OCI-LY7 (cell line): ENCODE data around the gene EGFL7. TPM values are rescaled to one million over a fixed set of nuclear protein-coding genes. Genes with fewer than 3 reads are reported as not detected.

Source experiments
- BruUV-seq: library from RNA; stranded (reverse); fragments of 400-500 nt; replicated peaks from 2 replicates; lab custom pipeline; 2021; lab: Mats Ljungman, UMichigan
- CTCF ChIA-PET: fragments of 300-600 bp; sonication (Branson Sonifier 250); formaldehyde crosslinking; loops from one replicate; lab custom pipeline; 2022; ENCODE audit warnings: antibody characterized with exemption; ENCODE audit not compliant: unreplicated experiment; lab: Charles Lee
- POLR2A ChIA-PET: fragments of 300-600 bp; sonication (Branson Sonifier 250); formaldehyde crosslinking; loops from one replicate; lab custom pipeline; 2022; ENCODE audit warnings: antibody characterized with exemption; lab: Charles Lee
- DNase-seq: peaks from one replicate; pipeline ENCODE4 v3.0.0-alpha.2; 2015; ENCODE audit warnings: low spot score
- H2AFZ ChIP-seq: fragments of 200-600 bp; sonication (generic), shearing (Covaris generic); 2 replicates; pipeline ENCODE4 v1.6.1; 2014; ENCODE audit warnings: mild to moderate bottlenecking, antibody characterized with exemption, low read length, moderate library complexity
- H3K27ac ChIP-seq: fragments of 200-600 bp; sonication (generic); 2 replicates; pipeline ENCODE4 v1.5.1; 2014; ENCODE audit warnings: mixed run types, low read depth, mild to moderate bottlenecking, moderate library complexity, low read length, inconsistent platforms; ENCODE audit not compliant: poor library complexity, severe bottlenecking
- H3K36me3 ChIP-seq: fragments of 200-600 bp; sonication (generic); 2 replicates; pipeline ENCODE4 v1.6.1; 2014; ENCODE audit warnings: mild to moderate bottlenecking, antibody characterized with exemption, low read length, moderate library complexity, mixed read lengths; ENCODE audit not compliant: insufficient read depth
- H3K4me1 ChIP-seq: fragments of 200-600 bp; sonication (generic); 2 replicates; pipeline ENCODE4 v1.5.1; 2014; ENCODE audit warnings: mild to moderate bottlenecking, low read length; ENCODE audit not compliant: insufficient read depth, poor library complexity, severe bottlenecking
- H3K4me2 ChIP-seq: fragments of 200-600 bp; sonication (generic); 2 replicates; pipeline ENCODE4 v1.6.1; 2014; ENCODE audit warnings: mild to moderate bottlenecking, low read length
- H3K4me3 ChIP-seq: fragments of 200-600 bp; sonication (generic); 2 replicates; pipeline ENCODE4 v1.5.1; 2014; ENCODE audit warnings: mild to moderate bottlenecking, low read depth, low read length; ENCODE audit not compliant: poor library complexity, severe bottlenecking
- H3K79me2 ChIP-seq: fragments of 200-600 bp; sonication (generic); 2 replicates; pipeline ENCODE4 v1.6.1; 2016; ENCODE audit warnings: low read depth, mild to moderate bottlenecking, low read length, moderate library complexity, mixed read lengths; ENCODE audit not compliant: insufficient read depth
- H3K9me2 ChIP-seq: fragments of 200-600 bp; sonication (generic); 2 replicates; pipeline ENCODE4 v1.6.1; 2016; ENCODE audit warnings: mild to moderate bottlenecking, low read length, mixed read lengths; ENCODE audit not compliant: insufficient read depth
- H3K9me3 ChIP-seq: fragments of 200-600 bp; sonication (generic); 2 replicates; pipeline ENCODE4 v1.6.1; 2014; ENCODE audit warnings: mild to moderate bottlenecking, mixed run types, low read length, mixed read lengths
- H4K20me1 ChIP-seq: fragments of 200-600 bp; sonication (generic); 2 replicates; pipeline ENCODE4 v1.6.1; 2014; ENCODE audit warnings: mild to moderate bottlenecking, antibody characterized with exemption, low read length, moderate library complexity, mixed read lengths; ENCODE audit not compliant: insufficient read depth
- CTCF ChIP-seq: fragments of 200-600 bp; sonication (generic); conservative IDR thresholded peaks from 2 replicates; pipeline ENCODE4 v1.5.1; 2014; ENCODE audit warnings: mild to moderate bottlenecking, antibody characterized with exemption, low read length, moderate library complexity, mixed read lengths
- EZH2phosphoT487 ChIP-seq: fragments of 200-600 bp; sonication (generic); IDR thresholded peaks from 2 replicates; pipeline ENCODE4 v1.6.1; 2018; ENCODE audit warnings: low read depth, borderline replicate concordance, mild to moderate bottlenecking, mixed run types, antibody characterized with exemption, low read length, moderate library complexity, mixed read lengths
- intact Hi-C: fragments of 100-400 bp; cut with micrococcal nuclease; formaldehyde crosslinking; loops from one replicate; pipeline ENCODE4 v1.10.0; 2022; ENCODE audit not compliant: unreplicated experiment
- total RNA-seq, 2 experiments: library from RNA; depleted of rRNA in 1 of 2; stranded (reverse); fragments of >200 nt in 1 of 2; shearing (Covaris generic) in 1 of 2; gene quantifications; 2 replicates each; pipeline ENCODE4 v1.2.3, GENCODE V29; 2014 to 2022

Gene EGFL7
- total RNA-seq, 2 experiments from 2014 or later = not detected

GRCh38 chr9:136625101-136626065 lies 37.3 kb upstream of the EGFL7 start:
- CTCF ChIA-PET = no interaction called here
- H3K4me3 ChIP-seq = no peak overlapping the region
- H3K27ac ChIP-seq = no peak overlapping the region
- no peak overlapping the region for H2AFZ ChIP-seq
- no TSS peak for BruUV-seq
- no peaks in the 10 kb centered on the region for H3K79me2 ChIP-seq
- TF ChIP-seq EZH2phosphoT487 = no peak
- no peak for TF ChIP-seq CTCF
- no peak for DNase-seq
- H3K36me3 ChIP-seq = no peaks in the 10 kb centered on the region
- no peaks in the 10 kb centered on the region for H3K9me3 ChIP-seq
- no peak overlapping the region for H3K4me2 ChIP-seq
- no peaks in the 10 kb centered on the region for H3K9me2 ChIP-seq
- H3K4me1 ChIP-seq = no peaks in the 10 kb centered on the region
- intact Hi-C loops = no loop called here
- POLR2A ChIA-PET = no interaction called here
- no peaks in the 10 kb centered on the region for H4K20me1 ChIP-seq

GRCh38 chr9:136626066-136626725 lies 36.5 kb upstream of the EGFL7 start:
- Histone ChIP-seq H2AFZ (no peak overlapping the region), H3K9me2 (no peaks in the 10 kb centered on the region), H3K36me3 (no peaks in the 10 kb centered on the region), H3K27ac (no peak overlapping the region), H3K4me2 (no peak overlapping the region), H4K20me1 (no peaks in the 10 kb centered on the region), H3K9me3 (no peaks in the 10 kb centered on the region), H3K79me2 (no peaks in the 10 kb centered on the region), H3K4me1 (no peaks in the 10 kb centered on the region), H3K4me3 (no peak overlapping the region)
- no peak for TF ChIP-seq EZH2phosphoT487
- no peak for TF ChIP-seq CTCF
- CTCF ChIA-PET = no interaction called here
- BruUV-seq = no TSS peak
- DNase-seq = no peak
- POLR2A ChIA-PET = no interaction called here
- intact Hi-C loops = no loop called here
